Measurements from ENCODE around the gene GAL3ST1.
"Not testable (repeated sequence)": the region's sequence is repeated elsewhere in the genome, so short reads cannot be mapped to it uniquely, and the experiment has no call there.

Gene GAL3ST1, protein sequence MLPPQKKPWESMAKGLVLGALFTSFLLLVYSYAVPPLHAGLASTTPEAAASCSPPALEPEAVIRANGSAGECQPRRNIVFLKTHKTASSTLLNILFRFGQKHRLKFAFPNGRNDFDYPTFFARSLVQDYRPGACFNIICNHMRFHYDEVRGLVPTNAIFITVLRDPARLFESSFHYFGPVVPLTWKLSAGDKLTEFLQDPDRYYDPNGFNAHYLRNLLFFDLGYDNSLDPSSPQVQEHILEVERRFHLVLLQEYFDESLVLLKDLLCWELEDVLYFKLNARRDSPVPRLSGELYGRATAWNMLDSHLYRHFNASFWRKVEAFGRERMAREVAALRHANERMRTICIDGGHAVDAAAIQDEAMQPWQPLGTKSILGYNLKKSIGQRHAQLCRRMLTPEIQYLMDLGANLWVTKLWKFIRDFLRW

DNA sequence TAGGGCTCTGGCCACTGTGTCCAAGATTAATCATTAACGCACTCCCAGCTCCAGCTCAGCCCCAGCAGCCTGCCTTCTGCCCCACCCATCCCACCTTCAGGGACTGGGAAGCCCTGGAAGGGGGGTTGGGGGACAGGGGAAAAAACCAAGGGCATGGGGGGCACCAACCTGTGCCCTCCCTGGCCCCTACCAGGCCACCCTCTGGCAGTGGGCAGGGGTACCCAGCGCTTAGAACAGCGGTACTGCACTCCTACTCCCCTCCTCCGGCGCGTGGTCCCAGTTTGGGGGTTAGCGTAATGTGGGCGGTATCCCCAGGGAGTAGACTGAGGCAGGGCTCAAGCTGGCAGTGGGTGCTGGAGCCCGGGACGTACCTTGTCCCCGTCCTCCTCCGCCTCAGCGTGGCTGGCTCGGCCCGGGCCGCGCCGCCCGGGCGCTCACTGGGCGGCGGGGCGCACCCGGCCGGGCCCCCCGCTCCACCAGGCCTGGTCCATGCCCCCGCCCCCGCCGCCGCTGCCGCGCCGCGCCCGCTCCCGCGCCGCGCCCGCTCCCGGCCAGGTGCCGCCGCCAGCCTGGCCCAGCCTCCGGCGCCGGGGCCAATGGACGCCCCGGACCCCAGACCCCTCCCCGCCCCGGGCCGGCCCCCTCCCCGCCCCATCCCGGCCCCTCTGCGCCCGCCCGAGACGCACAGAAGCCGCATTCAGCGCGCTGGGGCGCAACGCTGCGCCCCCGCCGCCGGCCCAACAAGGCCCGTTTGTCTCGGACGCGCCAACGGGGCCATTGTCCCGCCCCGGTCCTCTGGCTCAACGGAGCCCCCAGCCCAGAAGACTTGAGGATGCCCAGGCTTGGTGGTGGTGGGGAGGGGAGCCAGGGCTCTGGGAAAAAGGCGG is at the start of gene GAL3ST1:
GAL3ST1 (minus strand) TSS at position 571 of the 887 bp plus-strand sequence. CDS start 17,273 bp downstream, outside the sequence.
- in situ Hi-C loops (cut with MboI; ENCODE audit: low sequenced_read_pairs): no loop called here

DNA sequence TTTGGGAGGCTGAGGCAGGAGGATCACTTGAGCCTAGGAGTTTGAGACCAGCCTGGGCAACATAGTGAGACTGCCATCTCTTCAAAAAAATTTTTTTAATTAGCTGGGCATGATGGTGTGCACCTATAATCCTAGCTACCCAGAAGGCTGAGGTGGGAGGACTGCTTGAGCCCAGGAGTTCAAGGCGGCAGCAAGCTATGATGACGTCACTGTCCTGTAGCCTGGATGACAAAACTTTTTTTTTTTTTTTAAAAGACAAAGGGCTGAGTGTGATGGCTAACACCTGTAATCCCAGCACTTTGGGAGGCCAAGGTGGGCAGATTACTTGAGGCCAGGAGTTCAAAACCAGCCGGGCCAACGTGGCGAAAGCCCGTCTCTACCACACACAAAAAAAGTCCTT is 45.4 kb upstream of the GAL3ST1 start:
- in situ Hi-C loops (cut with MboI; ENCODE audit: low sequenced_read_pairs): not testable (repeated sequence)

DNA sequence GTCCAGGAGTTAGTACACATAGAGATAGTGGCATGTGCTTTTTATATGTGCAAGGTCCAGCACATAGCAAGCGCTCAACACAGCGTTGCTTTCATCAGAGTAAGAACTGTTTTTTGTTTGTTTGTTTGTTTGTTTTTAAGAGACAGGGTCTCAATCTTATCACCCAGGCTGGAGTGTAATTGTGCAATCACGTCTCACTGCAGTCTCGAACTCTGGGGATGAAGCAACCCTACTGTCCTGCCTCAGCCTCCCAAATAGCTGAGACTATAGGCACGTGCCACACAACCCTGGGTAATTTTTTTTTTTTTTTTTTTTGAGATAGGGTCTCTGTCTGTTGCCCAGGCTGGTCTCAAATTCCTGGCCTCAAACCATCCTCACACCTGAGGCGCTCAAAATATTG is 43.4 kb upstream of the GAL3ST1 start:
- in situ Hi-C loops (cut with MboI; ENCODE audit: low sequenced_read_pairs): no loop called here

DNA sequence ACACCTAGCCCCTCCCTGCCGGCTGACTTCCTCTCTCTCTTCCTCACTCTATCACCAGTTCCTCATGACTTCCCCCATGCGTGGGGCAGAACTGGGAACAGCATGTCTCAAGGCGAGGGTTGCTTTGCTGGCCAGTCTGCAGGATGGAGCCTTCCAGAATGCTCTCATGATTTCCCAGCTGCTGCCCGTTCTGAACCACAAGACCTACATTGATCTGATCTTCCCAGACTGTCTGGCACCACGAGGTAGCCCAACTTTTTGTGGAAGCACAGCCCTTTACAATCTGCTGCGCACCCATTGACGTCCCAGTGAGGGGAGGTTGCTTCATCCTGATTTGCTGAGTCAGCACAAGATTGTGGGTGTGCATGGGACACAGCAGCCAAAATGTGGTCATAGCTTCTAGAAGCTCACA is 41.1 kb upstream of the GAL3ST1 start:
- in situ Hi-C loops (cut with MboI; ENCODE audit: low sequenced_read_pairs): no loop called here

DNA sequence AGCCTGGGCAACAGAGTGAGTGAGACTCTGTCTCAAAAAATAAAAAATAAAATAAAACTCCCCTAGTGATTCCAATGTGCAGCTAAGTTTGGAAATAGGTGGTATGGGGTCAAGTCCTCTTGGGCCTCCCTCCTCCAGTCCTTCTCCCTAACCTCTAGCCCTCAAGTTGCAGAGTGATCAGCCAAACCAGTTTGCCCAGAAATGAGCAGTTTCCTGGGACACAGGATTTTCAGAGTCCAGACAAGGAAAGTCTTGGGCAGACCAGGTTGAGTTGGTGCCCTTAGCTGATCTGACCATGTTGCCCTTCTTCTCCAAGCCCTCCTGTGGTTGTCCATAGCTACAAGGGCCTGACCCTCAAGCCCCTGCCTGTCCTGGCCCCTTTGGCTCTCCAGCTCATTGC is 40.4 kb upstream of the GAL3ST1 start:
- in situ Hi-C loops (cut with MboI; ENCODE audit: low sequenced_read_pairs): no loop called here

DNA sequence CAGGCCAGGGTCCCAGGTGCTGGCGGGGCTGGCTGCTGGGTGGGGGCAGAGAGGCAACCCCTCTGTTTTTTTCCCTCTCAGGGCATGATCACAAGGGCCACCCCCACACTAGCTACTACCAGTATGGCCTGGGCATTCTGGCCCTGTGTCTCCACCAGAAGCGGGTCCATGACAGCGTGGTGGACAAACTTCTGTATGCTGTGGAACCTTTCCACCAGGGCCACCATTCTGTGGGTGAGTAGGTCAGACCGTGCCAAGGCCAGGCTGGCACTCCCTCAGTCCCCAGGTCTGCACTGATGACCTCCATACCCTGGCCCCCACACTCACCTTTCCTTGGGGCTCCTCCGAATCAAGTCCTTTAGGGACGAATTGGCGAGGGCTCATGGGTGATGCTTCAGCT is 39.8 kb upstream of the GAL3ST1 start:
- in situ Hi-C loops (cut with MboI; ENCODE audit: low sequenced_read_pairs): no loop called here

DNA sequence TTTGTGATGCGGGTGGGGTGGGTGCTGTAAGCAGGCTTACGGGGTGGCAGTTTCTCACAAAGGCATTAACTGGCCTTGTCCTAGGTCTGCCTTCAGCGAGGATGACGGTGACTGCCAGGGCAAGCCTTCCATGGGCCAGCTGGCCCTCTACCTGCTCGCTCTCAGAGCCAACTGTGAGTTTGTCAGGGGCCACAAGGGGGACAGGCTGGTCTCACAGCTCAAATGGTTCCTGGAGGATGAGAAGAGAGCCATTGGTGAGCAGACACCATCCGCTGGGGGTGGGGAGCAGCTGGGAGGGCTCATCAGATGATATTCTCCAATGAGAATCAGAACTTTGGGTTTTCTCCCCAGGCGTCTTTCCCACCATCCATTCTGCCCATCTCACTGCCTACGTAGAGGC is 38.3 kb upstream of the GAL3ST1 start:
- in situ Hi-C loops (cut with MboI; ENCODE audit: low sequenced_read_pairs): no loop called here

DNA sequence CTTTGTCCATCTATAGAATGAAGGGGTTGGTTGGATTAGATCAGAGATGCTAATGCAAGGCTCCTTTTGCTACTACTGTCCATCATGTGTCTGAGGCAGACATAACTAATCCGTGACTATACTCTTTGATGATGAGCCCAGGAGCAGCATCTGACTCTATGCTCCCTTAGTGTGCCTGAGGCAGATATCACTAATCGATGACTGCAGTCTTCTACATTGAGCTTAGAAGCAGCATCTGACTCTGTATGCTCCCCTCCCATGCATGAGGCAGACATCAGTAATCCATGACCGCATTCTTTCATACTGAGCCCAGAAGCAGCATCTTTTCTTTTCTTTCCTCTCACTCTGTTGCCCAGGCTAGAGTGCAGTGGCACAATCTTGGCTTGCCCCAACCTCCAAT is 36.7 kb upstream of the GAL3ST1 start:
- in situ Hi-C loops (cut with MboI; ENCODE audit: low sequenced_read_pairs): no loop called here

DNA sequence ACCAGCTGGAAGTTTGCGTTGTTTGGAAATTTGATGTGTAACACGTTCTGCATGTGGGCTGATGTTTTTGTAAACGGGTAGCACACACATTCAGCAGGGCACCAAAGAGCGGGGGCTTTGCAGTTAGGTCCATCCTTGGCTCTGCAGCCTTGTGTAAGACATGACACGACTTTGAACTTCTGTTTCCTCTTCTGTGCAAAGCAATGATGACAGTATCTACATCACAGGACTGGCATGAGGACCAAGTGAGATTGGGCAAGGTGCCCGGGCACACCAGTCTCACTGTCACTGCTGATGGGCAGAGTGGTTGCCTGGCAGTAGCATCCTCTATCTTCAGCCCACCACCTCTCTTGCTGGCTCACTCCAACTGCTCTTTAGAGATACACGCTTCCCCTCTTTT is 35.8 kb upstream of the GAL3ST1 start:
- in situ Hi-C loops (cut with MboI; ENCODE audit: low sequenced_read_pairs): no loop called here

DNA sequence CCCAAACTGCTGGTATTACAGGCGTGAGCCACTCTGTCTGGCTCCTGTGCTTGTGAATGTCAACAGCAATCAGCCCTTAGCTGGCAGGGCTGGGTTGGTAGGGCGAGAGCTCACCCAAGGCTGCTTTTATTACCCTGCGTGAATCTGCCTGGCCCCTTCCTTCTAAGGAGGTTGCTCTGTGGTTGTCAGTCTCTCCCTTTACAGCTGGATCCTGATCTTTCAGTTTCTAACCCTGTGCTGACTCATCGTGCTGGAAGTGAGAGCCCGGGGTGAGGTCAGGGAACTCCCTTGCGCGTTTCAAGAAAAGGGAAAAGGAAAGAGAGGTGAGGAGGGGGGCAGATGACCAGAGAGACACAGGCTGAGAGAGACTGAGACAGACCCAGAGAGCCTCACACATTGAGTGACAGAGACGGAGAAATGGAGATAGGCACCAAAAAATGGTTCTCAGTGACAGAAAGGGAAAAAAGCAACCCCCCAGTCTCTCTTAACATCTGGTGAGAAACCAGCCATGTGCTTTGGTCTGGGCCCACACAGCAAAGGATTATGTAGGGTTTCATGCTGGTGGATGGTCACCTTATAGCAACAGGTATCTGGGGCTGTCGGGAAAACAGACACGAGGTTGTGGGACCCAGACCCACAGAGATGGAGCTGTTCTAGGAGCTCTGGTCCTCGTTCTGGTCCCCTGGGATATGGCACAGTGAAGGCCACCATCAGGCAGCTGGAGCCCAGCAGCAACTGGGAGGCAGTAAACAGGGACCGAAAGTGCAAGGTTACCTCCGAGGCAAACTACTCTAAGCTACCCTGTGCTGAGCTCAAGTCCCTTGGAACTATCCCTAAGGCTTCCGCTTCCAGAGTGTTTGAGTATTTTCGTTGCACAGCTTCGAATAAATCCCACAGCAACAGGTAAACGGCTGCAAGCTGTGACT is 35.1 kb upstream of the GAL3ST1 start:
- in situ Hi-C loops (cut with MboI; ENCODE audit: low sequenced_read_pairs): loop anchor here (10.0 kb wide), 1 partner anchor 45 kb away; no protein-coding TSS in a partner anchor

DNA sequence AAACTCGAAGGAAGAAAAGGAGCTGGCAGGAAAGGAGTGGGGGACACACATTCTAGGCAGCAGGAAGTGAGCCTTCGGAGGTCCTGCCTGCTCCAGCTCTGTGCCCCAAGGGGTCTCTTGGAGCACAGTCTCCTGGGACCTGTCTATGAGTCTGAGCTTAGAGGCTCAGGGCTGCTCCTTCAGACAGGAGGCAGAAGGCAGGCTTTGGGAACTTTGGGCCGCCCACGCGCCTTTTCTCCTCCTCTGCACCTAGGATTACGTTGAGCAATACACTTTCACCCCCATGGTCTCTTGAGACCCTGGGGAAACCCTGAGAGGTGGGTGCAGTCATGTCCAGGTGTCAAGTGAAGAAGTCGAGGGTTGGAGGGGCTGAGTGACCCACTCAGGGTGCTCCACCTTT is 33.5 kb upstream of the GAL3ST1 start:
- in situ Hi-C loops (cut with MboI; ENCODE audit: low sequenced_read_pairs): loop anchor here (10.0 kb wide), 1 partner anchor 47 kb away; no protein-coding TSS in a partner anchor

DNA sequence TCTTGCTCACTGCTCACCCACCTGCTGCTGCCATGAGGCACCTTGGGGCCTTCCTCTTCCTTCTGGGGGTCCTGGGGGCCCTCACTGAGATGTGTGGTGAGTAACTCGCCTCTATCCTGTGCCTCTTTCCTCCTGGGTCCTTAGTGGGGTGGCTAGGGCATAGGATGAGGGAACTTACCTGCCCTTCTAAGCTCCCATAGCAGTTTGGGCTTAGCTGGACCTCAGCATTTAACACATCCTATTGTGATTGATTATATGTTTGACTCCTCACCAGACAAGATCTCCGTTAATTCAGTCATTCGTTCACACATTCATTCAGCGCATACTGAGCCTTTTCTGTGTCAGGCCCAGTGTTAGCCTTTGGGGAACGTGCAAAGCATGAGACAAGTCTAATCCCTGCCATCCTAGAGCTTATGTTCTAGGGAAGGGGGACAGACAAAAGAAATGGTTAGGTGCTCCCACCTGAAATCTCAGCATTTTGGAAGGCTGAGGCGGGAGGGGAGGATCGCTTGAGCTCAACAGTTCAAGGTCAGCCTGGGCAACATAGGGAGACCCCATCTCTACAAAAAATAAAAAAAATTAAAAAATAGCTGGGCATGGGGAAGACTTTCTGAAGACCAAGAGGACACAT is 33.0 kb upstream of the GAL3ST1 start:
- in situ Hi-C loops (cut with MboI; ENCODE audit: low sequenced_read_pairs): loop anchor here (10.0 kb wide), 1 partner anchor 47 kb away; no protein-coding TSS in a partner anchor

DNA sequence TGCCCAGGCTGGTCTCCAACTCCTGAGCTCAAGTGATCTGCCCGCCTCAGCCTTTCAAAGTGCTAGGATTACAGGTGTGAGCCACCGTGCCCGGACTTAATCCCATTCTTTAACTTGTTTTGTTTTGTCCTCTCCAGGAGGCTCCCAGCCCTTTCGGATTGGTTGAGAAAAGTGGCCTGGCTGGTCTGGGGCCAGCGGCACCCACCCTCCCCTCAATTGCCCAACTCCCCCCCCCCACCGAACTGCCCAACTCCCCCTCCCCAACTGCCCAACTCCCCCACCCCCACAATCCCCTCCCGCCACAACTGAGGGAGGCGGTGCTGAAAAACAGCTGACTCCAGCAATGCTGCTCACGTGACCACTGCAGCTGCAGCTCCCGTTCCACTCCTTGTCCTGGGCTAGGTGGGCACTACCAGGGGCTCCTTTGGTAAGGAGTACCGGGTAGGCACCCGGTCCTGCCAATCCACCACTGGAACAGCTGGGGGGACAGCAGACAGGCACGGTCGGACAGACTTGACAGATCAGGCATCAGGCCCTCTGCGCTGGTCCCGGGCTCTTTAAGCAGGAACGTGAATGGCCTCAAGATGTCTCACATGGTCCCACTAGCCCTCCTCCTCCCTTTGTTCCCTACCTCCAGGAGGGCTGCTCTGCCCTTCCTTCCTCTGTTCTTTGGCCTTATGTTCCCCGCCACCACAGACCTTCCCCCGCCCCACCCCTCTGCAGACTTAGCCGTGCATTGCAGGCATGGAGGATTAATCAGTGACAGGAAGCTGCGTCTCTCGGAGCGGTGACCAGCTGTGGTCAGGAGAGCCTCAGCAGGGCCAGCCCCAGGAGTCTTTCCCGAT is 32.2 kb upstream of the GAL3ST1 start, which contains the start of gene TCN2:
TCN2 (plus strand) TSS at position 720 of the 845 bp plus-strand sequence. CDS start 158 bp downstream, outside the sequence.
- in situ Hi-C loops (cut with MboI; ENCODE audit: low sequenced_read_pairs): loop anchor here (10.0 kb wide), 1 partner anchor 48 kb away; no protein-coding TSS in a partner anchor

DNA sequence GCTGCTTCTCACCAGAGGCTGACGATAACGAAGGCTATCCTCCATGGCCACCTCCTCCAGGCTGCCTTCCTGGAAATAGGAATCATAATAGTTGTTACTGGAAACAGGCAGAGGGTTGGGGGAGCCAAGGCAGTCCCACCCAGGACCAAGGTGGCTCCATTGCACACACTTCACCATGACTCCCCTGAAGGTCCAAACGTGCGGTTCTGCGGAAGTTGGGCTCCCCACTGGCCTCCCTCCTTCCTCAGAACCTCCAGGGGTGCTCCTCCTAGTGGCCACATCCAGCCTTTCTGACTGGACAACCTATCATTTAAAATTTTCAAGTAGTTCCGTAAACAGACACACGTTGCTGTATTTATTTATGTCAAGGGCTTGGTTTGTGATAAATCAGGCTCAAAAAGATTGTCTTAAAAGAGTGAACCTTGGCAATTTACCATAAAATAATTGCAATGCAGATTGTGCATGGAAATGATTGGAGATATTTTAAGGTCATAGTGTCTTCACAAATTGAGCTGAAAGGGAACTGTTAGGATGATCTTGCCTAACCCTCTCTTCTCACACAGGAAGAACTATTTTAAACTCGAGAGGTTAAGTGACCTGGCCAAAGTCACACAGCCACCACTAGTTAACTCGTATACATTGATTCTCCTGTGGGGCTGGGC is 31.1 kb upstream of the GAL3ST1 start:
- in situ Hi-C loops (cut with MboI; ENCODE audit: low sequenced_read_pairs): loop anchor here (10.0 kb wide), 1 partner anchor 49 kb away; no protein-coding TSS in a partner anchor

DNA sequence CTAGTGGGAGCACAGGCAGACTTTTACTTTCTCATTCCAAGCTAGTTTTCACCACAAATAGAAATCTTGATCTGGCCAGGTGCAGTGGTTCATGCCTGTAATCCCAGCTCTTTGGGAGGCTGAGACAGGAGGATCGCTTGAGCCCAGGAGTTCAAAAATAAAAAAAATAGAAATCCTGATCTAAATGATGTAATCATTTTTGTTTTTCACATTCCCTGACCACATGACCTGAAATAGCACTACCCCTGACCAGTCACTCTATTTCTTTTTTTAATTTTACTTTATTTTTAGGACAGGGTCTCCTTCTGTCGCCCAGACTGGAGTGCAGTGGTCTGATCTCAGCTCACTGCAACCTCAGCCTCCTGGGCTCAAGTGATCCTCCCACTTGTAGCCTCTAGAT is 30.3 kb upstream of the GAL3ST1 start:
- in situ Hi-C loops (cut with MboI; ENCODE audit: low sequenced_read_pairs): loop anchor here (10.0 kb wide), 1 partner anchor 50 kb away; no protein-coding TSS in a partner anchor

DNA sequence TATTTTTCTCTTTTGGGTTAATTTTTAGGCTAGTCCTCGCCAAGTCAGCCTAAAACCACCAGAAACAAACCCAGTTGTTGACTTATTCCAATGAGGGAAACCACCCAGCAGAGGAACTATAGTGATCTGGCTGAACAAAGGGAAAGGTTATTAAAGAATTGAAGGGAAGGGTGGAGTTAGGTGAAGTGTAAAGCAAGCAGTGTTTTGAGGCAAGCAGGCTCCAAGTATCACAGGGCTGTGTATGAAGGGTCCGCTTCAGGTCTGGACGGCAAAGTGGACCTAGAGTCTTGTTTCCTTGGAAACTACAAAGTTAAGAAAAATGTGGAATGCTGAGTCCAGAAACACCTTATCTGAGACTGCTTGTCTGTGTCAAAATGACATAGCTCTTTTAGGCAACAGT is 29.3 kb upstream of the GAL3ST1 start:
- in situ Hi-C loops (cut with MboI; ENCODE audit: low sequenced_read_pairs): loop anchor here (10.0 kb wide), 1 partner anchor 51 kb away; no protein-coding TSS in a partner anchor

DNA sequence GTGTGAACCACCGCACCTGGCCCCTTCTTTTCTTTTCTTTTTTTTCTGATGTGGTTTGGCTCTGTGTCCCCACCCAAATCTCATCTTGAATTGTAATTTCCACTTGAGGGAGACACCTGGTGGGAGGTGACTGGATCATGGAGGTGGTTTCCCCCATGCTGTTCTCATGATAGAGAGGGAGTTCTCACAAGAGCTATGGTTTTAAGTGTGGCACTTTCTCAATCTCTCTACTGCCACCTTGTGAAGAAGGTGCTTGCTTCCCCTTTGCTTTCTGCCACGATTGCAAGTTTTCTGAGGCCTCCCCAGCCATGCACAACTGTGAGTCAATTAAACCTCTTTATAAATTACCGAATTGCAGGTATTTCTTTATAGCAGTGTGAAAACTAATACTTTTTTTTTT is 27.6 kb upstream of the GAL3ST1 start:
- in situ Hi-C loops (cut with MboI; ENCODE audit: low sequenced_read_pairs): loop anchor here (10.0 kb wide), 1 partner anchor 53 kb away; no protein-coding TSS in a partner anchor

DNA sequence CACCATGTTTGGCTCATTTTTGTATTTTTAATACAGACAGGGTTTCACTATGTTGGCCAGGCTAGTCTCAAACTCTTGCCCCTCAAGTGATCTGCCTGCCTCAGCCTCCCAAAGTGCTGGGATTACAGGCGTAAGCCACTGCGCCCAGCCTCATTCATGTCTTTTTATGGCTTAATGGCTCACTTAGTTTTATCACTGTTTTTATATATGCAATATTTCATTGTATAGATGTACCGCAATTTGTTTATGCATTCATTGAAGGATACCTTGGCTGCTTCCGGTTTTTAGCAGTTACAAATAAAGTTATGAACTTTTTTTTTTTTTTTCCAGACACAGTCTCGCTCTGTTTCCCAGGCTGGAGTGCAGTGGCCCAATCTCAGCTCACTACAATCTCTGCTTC is 27.0 kb upstream of the GAL3ST1 start:
- in situ Hi-C loops (cut with MboI; ENCODE audit: low sequenced_read_pairs): loop anchor here (10.0 kb wide), 1 partner anchor 53 kb away; no protein-coding TSS in a partner anchor

All from HL-60/S4 treated with retinoic acid at 250 ng/mL for 4 days and 3 days (cell line).